K562 (cell line): ENCODE data around the gene EPHB4. TPM values are rescaled to one million over a fixed set of nuclear protein-coding genes. Genes with fewer than 3 reads are reported as not detected.

Experiments used
- ATAC-seq: fragments of 200-7000 bp; cut with Tn5 transposase; 3 replicates; pipeline ENCODE4 v1.9.1; 2020; ENCODE audit warnings: moderate library complexity
- BruUV-seq: library from RNA; stranded (reverse); fragments of 400-500 nt; replicated peaks from 2 replicates; lab custom pipeline; 2021; lab: Mats Ljungman, UMichigan
- CTCF ChIA-PET: fragments of 300-600 bp; formaldehyde crosslinking; extraction: SDS; loops from one replicate; lab custom pipeline; 2021; ENCODE audit warnings: low intra/inter-chr PET ratio; lab: Yijun Ruan, JAX
- POLR2A ChIA-PET: fragments of 300-600, 350-650 bp; sonication (Branson Sonifier 250); formaldehyde crosslinking; extraction: SDS; loops from one replicate; lab custom pipeline; 2021; ENCODE audit warnings: antibody characterized with exemption, inconsistent platforms; lab: Yijun Ruan, JAX
- DNase-seq, 4 experiments: peaks; one replicate each; pipeline versions ENCODE4 v3.0.0 to v3.0.0-alpha.2; 2011 to 2018; ENCODE audit warnings: low spot score in 3 of 4, mixed read lengths in 3 of 4; ENCODE audit errors: extremely low read depth in 1 of 4
- FAIRE-seq: peaks from 2 replicates; lab custom pipeline; 2011; peaks lifted over from hg19 to GRCh38; lab: Jason Lieb, UNC
- H2AFZ ChIP-seq: 2 replicates; pipeline ENCODE4 v1.6.0; 2011; ENCODE audit warnings: low read depth, low read length, control low read depth, inconsistent platforms
- H3K27ac ChIP-seq: fragments of 200-600 bp; 3 replicates; pipeline ENCODE4 v1.8.0; 2011; ENCODE audit warnings: low read depth, mild to moderate bottlenecking, control low read depth, inconsistent platforms, low read length, moderate library complexity, mixed read lengths; ENCODE audit errors: extremely low read depth
- H3K27me3 ChIP-seq, 2 experiments: fragments of 300-600 bp in 1 of 2; 2 replicates in 1 of 2; 3 replicates in 1 of 2; pipeline versions ENCODE4 v1.6.0 to v1.8.0; 2011; ENCODE audit warnings: inconsistent platforms in 2 of 2, low read length in 2 of 2, mild to moderate bottlenecking in 1 of 2, mixed read lengths in 1 of 2, moderate library complexity in 1 of 2; ENCODE audit not compliant: control insufficient read depth in 2 of 2, insufficient read depth in 2 of 2
- H3K36me3 ChIP-seq: fragments of 300-600 bp; 3 replicates; pipeline ENCODE4 v1.8.0; 2011; ENCODE audit warnings: mild to moderate bottlenecking, low read length, inconsistent platforms; ENCODE audit not compliant: control insufficient read depth, insufficient read depth
- H3K4me1 ChIP-seq, 2 experiments: fragments of 200-600 bp in 1 of 2; replicated peaks in 1 of 2; 2 replicates in 1 of 2; 3 replicates in 1 of 2; pipeline versions ENCODE4 v1.5.1 to v1.8.0; 2011; ENCODE audit warnings: inconsistent platforms in 2 of 2, low read length in 2 of 2, mild to moderate bottlenecking in 1 of 2, mixed read lengths in 1 of 2, moderate library complexity in 1 of 2; ENCODE audit not compliant: control insufficient read depth in 2 of 2, insufficient read depth in 2 of 2
- H3K4me2 ChIP-seq: 2 replicates; pipeline ENCODE4 v1.6.1; 2011; ENCODE audit warnings: low read length, control low read depth, inconsistent platforms, mixed read lengths; ENCODE audit not compliant: insufficient read depth
- H3K4me3 ChIP-seq: fragments of 200-600 bp; sonication (generic), shearing (Covaris generic); 2 replicates; pipeline ENCODE4 v1.5.1; 2016; ENCODE audit warnings: control low read depth, inconsistent platforms
- H3K79me2 ChIP-seq: fragments of 200-600 bp; 3 replicates; pipeline ENCODE4 v1.8.0; 2011; ENCODE audit warnings: low read length, inconsistent platforms; ENCODE audit not compliant: control insufficient read depth, insufficient read depth
- H3K9ac ChIP-seq, 2 experiments: 2 replicates each; pipeline versions ENCODE4 v1.6.0 to v1.6.1; 2011; ENCODE audit warnings: low read depth in 2 of 2, low read length in 2 of 2, control low read depth in 1 of 2, inconsistent platforms in 1 of 2, mild to moderate bottlenecking in 1 of 2, mixed read lengths in 1 of 2; ENCODE audit not compliant: insufficient read depth in 1 of 2
- H3K9me1 ChIP-seq: one replicate; pipeline ENCODE4 v1.6.0; 2011; ENCODE audit warnings: inconsistent platforms, mild to moderate bottlenecking, low read length, moderate library complexity; ENCODE audit not compliant: control insufficient read depth, insufficient read depth
- H3K9me3 ChIP-seq: replicated peaks from 2 replicates; pipeline ENCODE4 v1.5.1; 2011; ENCODE audit warnings: low read depth, low read length, inconsistent platforms; ENCODE audit not compliant: control insufficient read depth, insufficient read depth
- H4K20me1 ChIP-seq: replicated peaks from 2 replicates; pipeline ENCODE4 v1.6.1; 2011; ENCODE audit warnings: low read length, inconsistent platforms, mixed read lengths; ENCODE audit not compliant: control insufficient read depth, insufficient read depth
- ADNP ChIP-seq: fragments of 200-800 bp; sonication (Bioruptor generic); IDR thresholded peaks from 2 replicates; pipeline ENCODE4 v1.6.1; 2016; ENCODE audit warnings: missing genetic modification characterization, missing compliant biosample characterization
- FOXA1 ChIP-seq: fragments of 450-650 bp; IDR thresholded peaks from 2 replicates; pipeline ENCODE4 v1.6.1; 2016; ENCODE audit warnings: mild to moderate bottlenecking, borderline replicate concordance
- MEIS2 ChIP-seq: fragments of 450-650 bp; IDR thresholded peaks from 2 replicates; pipeline ENCODE4 v1.6.1; 2014; ENCODE audit warnings: mild to moderate bottlenecking; ENCODE audit not compliant: partially characterized antibody
- NCOA1 ChIP-seq: fragments of 450-650 bp; IDR thresholded peaks from 2 replicates; pipeline ENCODE4 v1.6.1; 2016; ENCODE audit warnings: low read depth
- NKRF ChIP-seq: fragments of 450-650 bp; IDR thresholded peaks from 2 replicates; pipeline ENCODE4 v1.6.1; 2016; ENCODE audit warnings: borderline replicate concordance
- PBX2 ChIP-seq, 2 experiments: IDR thresholded peaks in 1 of 2; conservative IDR thresholded peaks in 1 of 2; 2 replicates each; pipeline ENCODE4 v1.6.1; 2016; ENCODE audit warnings: low read depth in 2 of 2, mild to moderate bottlenecking in 1 of 2, missing compliant biosample characterization in 1 of 2, missing genetic modification characterization in 1 of 2, moderate library complexity in 1 of 2
- RAD21 ChIP-seq, 2 experiments: fragments of 250-450 bp in 1 of 2; fragments of 450-650 bp in 1 of 2; sonication (Bioruptor Pico) in 1 of 2; formaldehyde crosslinking in 1 of 2; IDR thresholded peaks in 1 of 2; conservative IDR thresholded peaks in 1 of 2; 2 replicates each; pipeline versions ENCODE4 v1.4.0 to v1.8.0; 2020 to 2022; ENCODE audit warnings: mild to moderate bottlenecking in 2 of 2, moderate library complexity in 1 of 2
- SMARCA4 ChIP-seq: fragments of 450-650 bp; IDR thresholded peaks from 2 replicates; pipeline ENCODE4 v1.6.1; 2016
- SOX6 ChIP-seq: fragments of 450-650 bp; IDR thresholded peaks from 2 replicates; pipeline ENCODE4 v1.6.1; 2014; ENCODE audit warnings: mild to moderate bottlenecking
- SPI1 ChIP-seq: IDR thresholded peaks from 2 replicates; pipeline ENCODE4 v1.6.1; 2011; ENCODE audit warnings: low read depth, low read length, control low read depth, borderline replicate concordance
- TRIM24 ChIP-seq, 2 experiments: fragments of 450-650 bp; IDR thresholded peaks; 2 replicates each; pipeline ENCODE4 v1.6.1; 2016
- ZNF740 ChIP-seq, 3 experiments: fragments of 200-800 bp in 1 of 3; sonication (Bioruptor generic) in 1 of 3; sonication (generic) in 1 of 3; formaldehyde crosslinking in 1 of 3; IDR thresholded peaks; 2 replicates each; pipeline versions ENCODE4 v1.6.1 to v1.8.0; 2016 to 2022; ENCODE audit warnings: mild to moderate bottlenecking in 2 of 3, missing compliant biosample characterization in 2 of 3, missing genetic modification characterization in 2 of 3, missing genetic modification reagents in 1 of 3
- WGBS: fragments of 100-300 bp; shearing (Covaris generic); methylation state at CpG from one replicate; pipeline ENCODE4 v1.1.6; 2016; ENCODE audit warnings: low coverage, mixed read lengths; ENCODE audit not compliant: insufficient coverage; ENCODE audit errors: missing lambda C conversion rate; 5-methylcytosine and 5-hydroxymethylcytosine counted together
- in situ Hi-C: fragments of 300-500 bp; cut with MboI; formaldehyde crosslinking; loops from 4 replicates; pipeline ENCODE4 v1.15.0; 2018; ENCODE audit warnings: inconsistent platforms, mixed read lengths
- intact Hi-C: fragments of 100-400 bp; cut with micrococcal nuclease; formaldehyde crosslinking; loops from 2 replicates; pipeline ENCODE4 v1.14.2; 2022
- polyA plus RNA-seq, 8 experiments: library from polyadenylated mRNA; depleted of rRNA in 4 of 8; stranded (reverse) in 5 of 8; unstranded in 3 of 8; fragments of >200 nt; fragmentation: Nextera tagmentation in 2 of 8; fragmentation: Illumina TruSeq in 1 of 8; extraction: Ambion mirVana in 2 of 8; extraction: Trizol in 1 of 8; gene quantifications; 2 replicates each; pipeline versions ENCODE4 v1.2.1 to v1.2.3, GENCODE V29; 2011 to 2014; ENCODE audit warnings: inconsistent platforms in 1 of 8, missing spikeins in 1 of 8
- total RNA-seq, 7 experiments: library from RNA; depleted of rRNA in 6 of 7; stranded (reverse); fragments of >200 nt in 6 of 7; fragmentation: Illumina TruSeq in 2 of 7; extraction: Trizol in 2 of 7; gene quantifications; 2 replicates each; pipeline versions ENCODE4 v1.2.1 to v1.2.3, GENCODE V29; 2011 to 2021; ENCODE audit warnings: low replicate concordance in 1 of 7

EPHB4 gene
- total and polyA plus RNA-seq, 9 of the 15 experiments (the other 6 are each of a cell fraction or from before 2014, with no cell fraction given): 1.2 to 82.1 (median 37.9) TPM

- TF ChIP-seq TRIM24 (IDR thresholded peaks at IDR 0.05): peak; percentile 56 to 62
- peak; percentile 42; the same call in 1 of the 2 replicates for TF ChIP-seq NCOA1
- TF ChIP-seq ADNP (tag): no peak
- peak; percentile 77 for TF ChIP-seq SMARCA4
Measured at GRCh38 chr7:100803398-100804161, 23.7 kb downstream of the EPHB4 start (continued).

- ChIA-PET POLR2A (interaction anchor here (0.6 to 2.3 kb wide), 5 partner anchors 10 to 83 kb away, joined by 3 to 7 read pairs (median 5); partner anchors contain the start of gene SRRT), CTCF (interaction anchor here (5.4 kb wide), 1 partner anchor 49 kb away, joined by 47 read pairs; the partner anchor contains the start of gene SLC12A9)
- no TSS peak for BruUV-seq
- H3K27me3 ChIP-seq: no peaks in the 10 kb centered on the region
- H3K9me3 ChIP-seq: no peaks in the 10 kb centered on the region
- intact Hi-C loops: loop anchor here (1.0 to 5.0 kb wide), 2 partner anchors 23 to 96 kb away; partner anchors contain the start of gene POP7
- in situ Hi-C loops: no loop called here
- peak overlapping the region; percentile 53; the same call in 1 of the 2 replicates for H3K4me2 ChIP-seq
- peak; percentile 17; the same call in 1 of the 2 replicates for TF ChIP-seq SPI1
- TF ChIP-seq RAD21 (CRISPR knock-in tag; conservative IDR thresholded peaks at IDR 0.05 in 1 of 2, IDR thresholded peaks at IDR 0.05 in 1 of 2): no peak
- TF ChIP-seq NKRF: no peak
- peak; percentile 34 for TF ChIP-seq MEIS2
- TF ChIP-seq PBX2 (CRISPR knock-in tag; IDR thresholded peaks at IDR 0.05; ENCODE audit: low read depth): no peak
- 0 out of 2 replicates have a peak, but pooled peaks have one; percentile 31 for TF ChIP-seq PBX2 (tag; conservative IDR thresholded peaks at IDR 0.05; ENCODE audit: low read depth)
- TF ChIP-seq SOX6: no peak
- TF ChIP-seq ZNF740 (CRISPR knock-in tag; IDR thresholded peaks at IDR 0.05): peak; percentile 49; the same call in 1 of the 2 replicates
- peak in 1 of 2 experiments; percentile 66; a peak in 1 of 4 replicates for TF ChIP-seq ZNF740 (tag; IDR thresholded peaks at IDR 0.05)
- TF ChIP-seq FOXA1: no peak
- TF ChIP-seq, all 486 proteins: peak for 4
- Histone ChIP-seq H3K36me3 (peaks cover 53% of the 10 kb centered on the region), H3K9me1 (no peaks in the 10 kb centered on the region), H3K9ac (peak overlapping the region; percentile 8 to 72; a peak in 2 of 4 replicates), H4K20me1 (no peaks in the 10 kb centered on the region), H3K27ac (peak overlapping the region; percentile 71; the same call in 2 of the 3 replicates), H3K4me1 (peaks cover 46 to 66% of the 10 kb centered on the region in 2 experiments), H3K79me2 (no peaks in the 10 kb centered on the region), H3K4me3 (no peak overlapping the region), H2AFZ (no peak overlapping the region)
- DNase-seq (no peak), FAIRE-seq (no peak), ATAC-seq (no peak)
- WGBS: 50% methylated on average over 4 of the region's 4 CpGs
Measured at GRCh38 chr7:100802951-100803350, 24.4 kb downstream of the EPHB4 start.
